ENCODE data around the gene SREK1. TPM values are rescaled to one million over a fixed set of nuclear protein-coding genes. Genes with fewer than 3 reads are reported as not detected.

The SREK1 gene
- total and polyA plus RNA-seq, 2 of the 8 experiments (the other 6 are each of a cell fraction or from before 2014, with no cell fraction given): 10.6 to 40.4 TPM

DNA sequence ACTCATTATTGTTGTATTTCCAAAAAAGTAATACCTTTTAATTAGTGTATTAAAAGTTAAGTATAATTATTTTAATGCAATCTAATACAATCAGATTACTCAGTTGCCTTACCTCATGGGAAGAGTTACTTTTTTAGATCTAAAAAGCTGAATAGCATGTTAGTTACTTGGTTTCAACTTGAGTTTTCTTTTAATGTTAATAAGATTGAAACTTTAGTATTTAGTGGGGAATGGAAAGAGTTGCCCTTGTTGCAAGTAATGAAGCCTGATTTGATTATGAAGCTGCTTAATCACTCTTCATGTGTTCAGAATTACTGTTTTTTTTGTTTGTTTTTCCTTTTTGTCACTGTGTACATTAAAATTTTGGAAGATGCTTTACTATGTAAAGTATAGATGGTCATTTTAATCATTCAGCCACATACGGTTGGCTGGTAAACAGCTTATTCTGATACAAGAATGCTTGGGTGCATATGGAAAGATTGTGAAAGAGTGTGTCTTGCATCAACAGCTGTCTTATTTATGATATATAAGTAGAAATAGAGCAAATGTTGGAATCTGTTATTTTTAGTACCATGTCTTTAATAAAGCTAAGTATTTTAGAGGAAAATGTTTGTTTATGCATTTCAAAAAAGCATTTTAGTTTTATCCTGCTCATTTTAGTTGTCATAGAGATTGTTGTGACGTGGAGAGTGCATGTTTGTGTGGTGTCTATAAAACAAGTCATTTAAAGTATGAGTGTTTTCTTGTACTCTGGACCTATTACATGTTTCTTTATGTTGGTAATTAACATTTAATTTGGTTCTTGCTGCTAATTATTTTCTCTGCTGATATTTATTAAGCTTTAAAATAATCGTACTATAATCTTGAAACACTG, 36.4 kb downstream of the SREK1 start:
- Histone ChIP-seq H3K27me3 (replicated peaks in 1 of 4; ENCODE audit: control insufficient read depth in 3 of 4, extremely low read depth in 1 of 4, insufficient read depth in 3 of 4, low read length in 3 of 4) (no peaks in the 10 kb centered on the region), H3K4me3 (ENCODE audit: extremely low read depth in 1 of 4, insufficient read depth in 2 of 4, low read depth in 3 of 4, low read length in 4 of 4) (no peak overlapping the region), H2BK120ac (replicated peaks; ENCODE audit: low read depth, low read length) (no peak overlapping the region), H3K23me2 (ENCODE audit: low read depth, low read length) (no peaks in the 10 kb centered on the region), H3K79me2 (ENCODE audit: control insufficient read depth in 1 of 2, insufficient read depth in 2 of 2, low read length in 2 of 2) (no peaks in the 10 kb centered on the region), H3K18ac (ENCODE audit: extremely low read depth, low read length) (no peak overlapping the region), H3K79me1 (ENCODE audit: low read depth, low read length) (no peaks in the 10 kb centered on the region), H2BK12ac (ENCODE audit: low read depth, low read length) (no peak overlapping the region), H3K9me3 (ENCODE audit: insufficient read depth in 2 of 2, low read depth in 1 of 2, low read length in 1 of 2) (no peaks in the 10 kb centered on the region), H4K5ac (ENCODE audit: insufficient read length, low read depth, low read length) (no peak overlapping the region), H3K56ac (replicated peaks; ENCODE audit: insufficient read length, low read depth, low read length) (no peak overlapping the region), H3K36me3 (ENCODE audit: control insufficient read depth in 2 of 4, insufficient read depth in 4 of 4, low read length in 3 of 4) (peaks cover 2 to 44% (median 15%) of the 10 kb centered on the region in 4 experiments; a peak in 5 of 8 replicates), H3K27ac (ENCODE audit: low read depth, low read length) (no peak overlapping the region), H3K9ac (replicated peaks in 1 of 4; ENCODE audit: extremely low read depth in 1 of 4, low read depth in 3 of 4, low read length in 3 of 4) (no peak overlapping the region), H4K91ac (replicated peaks; ENCODE audit: insufficient read length, low read length) (no peak overlapping the region), H4K8ac (ENCODE audit: extremely low read depth, insufficient read depth, low read length) (no peak overlapping the region), H3K4ac (replicated peaks; ENCODE audit: insufficient read length, low read depth, low read length) (no peak overlapping the region), H2BK5ac (ENCODE audit: low read depth, low read length) (no peak overlapping the region), H3K14ac (ENCODE audit: insufficient read length) (no peak overlapping the region), H3K4me1 (replicated peaks in 1 of 4; ENCODE audit: control insufficient read depth in 3 of 4, insufficient read depth in 4 of 4, low read length in 3 of 4) (no peaks in the 10 kb centered on the region), H2AK5ac (ENCODE audit: low read depth, low read length) (no peak overlapping the region), H2AFZ (ENCODE audit: low read length) (no peak overlapping the region), H3K4me2 (ENCODE audit: insufficient read depth in 1 of 2, low read depth in 2 of 2, low read length in 2 of 2) (no peak overlapping the region), H4K20me1 (replicated peaks in 1 of 2; ENCODE audit: control insufficient read depth in 1 of 2, insufficient read depth in 2 of 2, low read length in 2 of 2) (no peaks in the 10 kb centered on the region), H3K23ac (ENCODE audit: insufficient read length) (no peak overlapping the region), H2BK15ac (ENCODE audit: low read length) (no peak overlapping the region), H2BK20ac (ENCODE audit: low read length) (no peak overlapping the region)
- 92% methylated on average over 3 of the region's 3 CpGs; no CpG with 5 or more reads in 1 of the 2 experiments for WGBS, 2 experiments (ENCODE audit: extremely low coverage in 1 of 2, insufficient coverage in 1 of 2, insufficient read length in 1 of 2, insufficient replicate concordance in 2 of 2, low coverage in 1 of 2, low lambda C conversion rate in 2 of 2, missing lambda C conversion rate in 1 of 2)
- FAIRE-seq (no peak), DNase-seq (ENCODE audit: low read depth in 1 of 2, low spot score in 2 of 2) (no peak)
- ChIA-PET POLR2A (ENCODE audit: partially characterized antibody) (no interaction called here), CTCF (ENCODE audit: partially characterized antibody) (interaction anchor here (1.3 to 2.8 kb wide), 2 partner anchors 9 to 18 kb away, joined by 6 to 16 read pairs; no protein-coding TSS in a partner anchor)
- TF ChIP-seq, protein P1, sequence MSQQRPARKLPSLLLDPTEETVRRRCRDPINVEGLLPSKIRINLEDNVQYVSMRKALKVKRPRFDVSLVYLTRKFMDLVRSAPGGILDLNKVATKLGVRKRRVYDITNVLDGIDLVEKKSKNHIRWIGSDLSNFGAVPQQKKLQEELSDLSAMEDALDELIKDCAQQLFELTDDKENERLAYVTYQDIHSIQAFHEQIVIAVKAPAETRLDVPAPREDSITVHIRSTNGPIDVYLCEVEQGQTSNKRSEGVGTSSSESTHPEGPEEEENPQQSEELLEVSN (IDR thresholded peaks at IDR 0.05): no peak
- no peak for TF ChIP-seq CBX5 (IDR thresholded peaks at IDR 0.05; ENCODE audit: low read depth, low read length)
- TF ChIP-seq, protein P2, sequence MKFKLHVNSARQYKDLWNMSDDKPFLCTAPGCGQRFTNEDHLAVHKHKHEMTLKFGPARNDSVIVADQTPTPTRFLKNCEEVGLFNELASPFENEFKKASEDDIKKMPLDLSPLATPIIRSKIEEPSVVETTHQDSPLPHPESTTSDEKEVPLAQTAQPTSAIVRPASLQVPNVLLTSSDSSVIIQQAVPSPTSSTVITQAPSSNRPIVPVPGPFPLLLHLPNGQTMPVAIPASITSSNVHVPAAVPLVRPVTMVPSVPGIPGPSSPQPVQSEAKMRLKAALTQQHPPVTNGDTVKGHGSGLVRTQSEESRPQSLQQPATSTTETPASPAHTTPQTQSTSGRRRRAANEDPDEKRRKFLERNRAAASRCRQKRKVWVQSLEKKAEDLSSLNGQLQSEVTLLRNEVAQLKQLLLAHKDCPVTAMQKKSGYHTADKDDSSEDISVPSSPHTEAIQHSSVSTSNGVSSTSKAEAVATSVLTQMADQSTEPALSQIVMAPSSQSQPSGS (IDR thresholded peaks at IDR 0.05; ENCODE audit: low read length): no peak
- TF ChIP-seq TBP (IDR thresholded peaks at IDR 0.05; ENCODE audit: low read depth, low read length): no peak
- no peak for TF ChIP-seq NANOG (IDR thresholded peaks at IDR 0.05; ENCODE audit: insufficient read depth, low read depth, low read length, poor library complexity, severe bottlenecking)
- TF ChIP-seq YY1 (IDR thresholded peaks at IDR 0.05; ENCODE audit: low read depth, low read length): no peak
- TF ChIP-seq KDM4A (IDR thresholded peaks at IDR 0.05; ENCODE audit: low read depth, low read length, severe bottlenecking): no peak
- no peak for TF ChIP-seq SAP30 (IDR thresholded peaks at IDR 0.05; ENCODE audit: insufficient read depth, insufficient replicate concordance, low read length)
- no peak for TF ChIP-seq CREB1 (IDR thresholded peaks at IDR 0.05)
- TF ChIP-seq KDM1A (IDR thresholded peaks at IDR 0.05; ENCODE audit: borderline replicate concordance, low read length): no peak
